ENCODE data around the gene NR2C2.

DNA sequence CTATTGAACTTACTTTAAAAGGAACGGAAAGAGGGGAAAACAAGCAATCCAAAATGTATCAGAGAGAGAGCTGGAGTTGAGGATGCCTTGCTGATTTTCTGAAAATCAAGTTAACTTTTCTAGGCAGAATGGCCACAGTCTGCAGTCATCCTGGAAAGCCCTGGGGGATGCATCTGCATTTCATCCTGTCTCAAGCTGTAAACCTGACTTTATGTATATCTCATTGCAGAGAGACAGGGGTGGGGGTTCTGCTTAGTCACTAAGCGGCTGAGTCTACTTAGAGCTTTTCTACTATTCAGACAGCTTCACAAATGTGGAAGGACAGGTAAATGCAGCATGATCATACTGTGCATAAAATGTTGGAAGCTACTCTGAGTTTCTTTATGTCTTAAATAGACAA, 76.3 kb downstream of the NR2C2 start:
- TF ChIP-seq POLR2AphosphoS5 (IDR thresholded peaks at IDR 0.05; ENCODE audit: low read depth, low read length) (no peak), SIN3A (IDR thresholded peaks at IDR 0.05; ENCODE audit: borderline replicate concordance, insufficient read depth, low read length) (no peak)
